Measurements from ENCODE around the gene SKAP2. TPM values are rescaled to one million over a fixed set of nuclear protein-coding genes. Genes with fewer than 3 reads are reported as not detected.

The SKAP2 gene
- polyA plus RNA-seq, 4 donors = 23.6 to 33.2 (median 31.3) TPM

DNA sequence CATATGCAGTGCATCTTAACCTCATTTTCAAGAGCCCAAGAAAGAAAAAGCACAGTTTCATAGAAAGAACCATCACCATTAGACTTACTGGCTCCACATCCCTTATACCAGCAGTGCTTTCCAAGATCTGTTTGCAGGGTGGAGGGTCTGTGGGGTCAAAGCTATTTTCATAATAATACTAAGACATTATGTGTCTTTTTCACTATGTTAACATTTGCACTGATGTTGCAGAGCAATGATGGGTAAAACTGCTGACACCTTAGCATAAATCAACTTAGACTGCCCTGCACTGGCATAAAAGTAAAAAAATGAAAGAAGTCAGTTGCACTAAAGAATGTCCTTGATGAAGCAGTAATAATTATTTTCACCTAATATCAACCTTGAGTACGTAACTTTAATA is 166.2 kb downstream of the SKAP2 start:
- DNase-seq (ENCODE audit: low read depth in 4 of 4, low spot score in 3 of 4) = no peak

DNA sequence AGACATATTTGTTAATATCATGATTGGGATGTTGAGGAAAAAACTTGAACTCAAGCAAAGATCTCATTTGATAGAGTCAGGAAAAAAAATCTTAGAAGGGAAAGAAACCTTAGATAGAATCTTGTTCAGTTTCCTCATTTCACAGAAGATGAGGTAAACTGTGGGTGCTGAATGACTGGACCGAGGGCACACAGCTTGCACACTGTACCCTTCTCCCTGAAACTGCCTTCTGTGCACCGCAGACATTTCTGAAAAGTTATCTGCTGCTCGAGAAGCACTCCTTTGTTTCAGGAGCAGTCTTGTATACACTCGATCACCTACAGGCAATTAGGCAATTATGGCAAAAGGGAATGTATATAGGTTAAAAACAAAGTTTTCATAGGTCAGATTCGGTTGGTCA is 167.4 kb downstream of the SKAP2 start:
- DNase-seq (ENCODE audit: low read depth in 4 of 4, low spot score in 3 of 4) = no peak

DNA sequence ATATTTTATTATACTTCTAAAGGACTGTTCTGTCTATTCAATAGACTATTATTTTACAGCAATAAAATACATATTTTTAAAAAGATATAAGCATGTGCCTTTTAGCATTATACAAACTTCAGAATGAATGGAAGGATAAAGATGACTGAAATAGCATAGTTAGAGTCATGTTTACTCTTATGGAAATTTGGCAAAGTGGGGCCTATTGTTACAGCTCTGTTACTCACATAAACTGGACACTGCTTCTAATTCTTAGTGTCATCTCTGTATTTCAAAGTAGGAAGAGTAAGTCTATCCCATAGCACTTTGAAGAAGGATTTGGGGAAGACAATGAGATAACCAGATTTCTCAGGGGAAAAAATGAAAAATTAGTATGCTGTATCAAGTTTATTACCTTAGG is 168.2 kb downstream of the SKAP2 start:
- DNase-seq (ENCODE audit: low read depth in 4 of 4, low spot score in 3 of 4) = no peak

DNA sequence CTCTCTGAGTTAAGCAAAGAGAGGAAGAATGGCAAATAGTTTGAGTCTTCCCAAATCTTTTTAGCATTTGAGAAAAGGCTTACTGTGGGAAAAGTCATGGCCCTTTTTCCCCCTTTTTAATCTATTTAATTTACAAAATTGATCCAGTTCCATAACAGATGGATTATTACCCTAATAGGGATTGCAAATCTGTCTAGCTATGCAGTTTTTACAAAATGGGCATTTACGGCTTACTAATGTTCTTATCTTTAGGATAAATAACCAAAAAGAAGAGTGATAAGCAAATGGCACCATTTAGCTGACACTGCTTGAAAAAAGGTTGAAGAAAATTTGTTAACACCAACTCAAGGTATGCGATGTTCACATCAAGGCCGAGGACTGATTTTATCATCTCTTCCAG is 169.7 kb downstream of the SKAP2 start:
- DNase-seq (ENCODE audit: low read depth in 4 of 4, low spot score in 3 of 4) = no peak

DNA sequence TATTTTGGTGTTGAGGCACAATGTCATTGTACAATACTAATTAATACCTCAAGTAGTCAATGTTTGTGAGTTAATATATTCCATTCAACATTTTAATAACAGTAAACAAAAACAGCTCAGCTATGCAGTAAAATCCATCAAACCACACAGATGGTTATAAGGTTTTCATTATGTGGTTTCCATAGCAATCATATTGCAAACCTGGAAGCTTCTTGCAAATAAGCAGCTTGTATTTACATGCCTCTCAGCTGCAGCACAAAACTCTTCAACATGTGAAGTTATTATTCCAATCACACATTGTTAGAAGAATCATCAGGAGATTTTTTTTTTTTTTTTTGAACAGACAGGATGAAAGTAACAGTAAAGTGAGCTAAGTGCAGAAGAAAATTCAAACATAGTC is 170.2 kb downstream of the SKAP2 start:
- DNase-seq (ENCODE audit: low read depth in 4 of 4, low spot score in 3 of 4) = no peak

DNA sequence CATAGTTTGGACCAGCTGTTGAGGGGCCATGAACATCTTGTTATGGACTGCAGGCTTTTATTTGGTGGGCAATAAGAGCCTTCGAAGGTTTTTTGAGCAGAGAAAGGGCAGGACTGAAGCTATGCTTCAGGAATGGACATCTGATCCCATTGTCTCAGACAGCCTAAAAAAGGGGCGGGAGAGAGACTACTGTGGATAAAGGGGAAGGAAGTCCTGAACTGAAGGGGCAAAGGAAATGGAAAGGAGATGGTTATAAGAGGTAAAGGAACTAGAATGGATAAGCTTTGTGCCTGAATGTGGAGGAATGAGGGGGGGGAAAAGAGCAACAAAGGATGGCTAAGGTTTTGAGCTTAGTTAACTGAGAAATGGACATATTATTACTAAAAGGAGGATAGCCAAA is 172.5 kb downstream of the SKAP2 start:
- no peak for DNase-seq (ENCODE audit: low read depth in 4 of 4, low spot score in 3 of 4)

DNA sequence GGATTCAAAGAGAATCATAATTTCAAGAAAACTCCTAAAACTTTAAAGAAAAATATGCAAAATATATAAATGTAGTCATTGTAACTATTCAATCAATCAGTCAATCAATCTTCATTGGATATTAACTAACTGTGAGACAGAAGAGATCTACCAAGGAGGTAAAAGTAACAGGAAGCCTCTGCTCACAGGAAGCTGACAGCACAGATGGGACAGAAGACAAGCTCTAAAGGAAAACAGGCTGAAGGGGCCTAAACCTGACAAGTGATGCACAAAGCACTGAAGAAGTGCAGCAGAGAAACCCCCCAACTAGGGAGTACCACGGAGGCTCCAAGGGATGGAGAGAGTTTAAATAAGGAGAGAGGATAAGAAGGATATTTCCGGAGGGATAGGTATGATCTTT is 173.0 kb downstream of the SKAP2 start:
- no peak for DNase-seq (ENCODE audit: low read depth in 4 of 4, low spot score in 3 of 4)

DNA sequence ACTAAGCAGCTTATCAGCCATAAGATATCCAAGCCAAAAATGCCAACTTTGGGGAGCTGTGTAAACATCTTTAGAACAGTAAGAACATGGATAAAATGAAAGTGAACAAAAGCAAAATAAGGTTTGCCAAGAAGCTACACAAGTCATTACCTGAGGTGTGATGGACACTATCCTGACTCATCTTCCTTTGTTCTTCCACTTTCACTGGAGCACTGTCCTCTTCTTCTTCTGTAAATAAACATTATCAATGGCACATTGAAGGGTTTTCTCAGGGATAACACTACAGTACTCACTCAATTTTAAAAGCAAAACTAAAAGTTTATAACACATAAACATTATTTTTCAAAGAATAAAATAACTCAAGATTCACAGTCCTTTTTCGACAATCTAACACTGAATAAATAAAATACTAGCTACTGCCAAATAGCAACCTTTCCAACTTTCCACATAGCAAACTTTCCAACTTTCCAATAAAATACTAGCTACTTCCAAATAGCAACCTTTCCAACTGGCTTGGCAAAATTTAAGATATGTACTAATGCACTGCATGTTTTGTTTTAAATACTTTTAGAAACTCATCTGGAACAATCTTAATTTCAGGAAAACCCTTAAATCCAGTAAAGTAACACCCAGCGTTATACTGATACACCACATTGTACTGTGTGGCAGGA is 174.1 kb downstream of the SKAP2 start:
- no peak for DNase-seq (ENCODE audit: low read depth in 4 of 4, low spot score in 3 of 4)

DNA sequence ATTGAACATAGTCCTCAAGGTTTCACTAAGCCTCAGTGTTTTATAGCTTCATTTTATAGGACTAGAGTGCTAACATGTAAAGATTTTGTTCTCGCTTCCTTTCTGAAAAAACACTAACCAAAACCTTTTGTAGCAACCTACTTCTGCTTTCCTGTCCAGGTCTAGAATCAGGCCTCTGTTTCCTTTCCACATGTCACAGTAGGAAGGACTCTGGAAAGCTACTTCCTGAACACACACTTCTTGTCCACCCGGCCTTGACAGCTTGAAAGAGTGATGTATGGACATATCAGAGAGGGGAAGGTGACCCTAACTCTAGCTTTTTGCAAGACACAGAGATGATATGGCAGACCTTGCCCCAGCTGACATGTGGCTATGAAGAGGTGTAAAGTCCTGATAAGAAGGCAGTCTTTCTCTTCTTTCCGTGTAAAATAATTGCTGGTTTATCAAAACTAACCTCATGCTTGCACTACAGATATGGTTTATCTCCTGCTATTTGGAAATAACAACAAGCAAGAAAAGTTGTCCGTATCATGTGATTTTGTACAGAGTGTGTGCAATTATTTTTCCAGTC is 175.4 kb downstream of the SKAP2 start:
- DNase-seq (ENCODE audit: low read depth in 4 of 4, low spot score in 3 of 4) = no peak

DNA sequence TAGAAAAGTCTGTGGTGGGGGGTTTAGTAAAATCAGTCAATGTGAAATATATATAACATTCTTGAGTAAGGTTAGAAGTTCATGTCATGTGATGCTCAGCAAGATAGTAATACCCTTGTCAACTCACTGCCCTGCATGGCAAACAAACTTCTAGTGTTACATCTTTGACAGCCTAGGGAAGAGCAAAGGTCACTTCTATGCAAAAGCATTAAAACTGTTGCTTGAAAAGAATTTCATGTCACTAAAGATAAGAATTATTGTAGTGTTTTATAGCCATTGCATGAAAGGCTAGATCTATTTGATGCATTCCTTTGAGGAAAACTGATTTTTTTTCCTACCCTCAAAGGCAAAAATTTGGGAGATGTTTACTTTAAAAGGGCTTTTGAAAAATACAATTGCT is 176.0 kb downstream of the SKAP2 start:
- DNase-seq (ENCODE audit: low read depth in 4 of 4, low spot score in 3 of 4) = no peak

DNA sequence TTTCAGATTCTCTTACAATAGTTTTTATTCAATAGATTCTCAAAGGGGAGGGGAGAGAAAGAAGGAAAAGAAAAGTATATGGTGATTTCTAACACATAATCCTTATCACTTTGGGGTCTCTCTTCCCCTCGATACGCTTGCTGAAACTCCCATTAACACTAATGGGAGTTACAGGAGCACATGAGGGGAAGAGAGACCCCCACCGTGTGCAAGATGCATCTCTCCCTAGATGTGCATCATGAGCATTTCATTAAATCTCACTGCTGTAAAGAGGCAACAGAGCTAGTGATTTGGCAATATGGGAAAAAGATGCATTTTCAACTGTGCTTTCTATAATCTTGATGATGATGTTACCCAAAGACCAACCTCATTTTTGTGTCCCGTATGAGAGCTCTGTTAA is 177.4 kb downstream of the SKAP2 start:
- DNase-seq (ENCODE audit: low read depth in 4 of 4, low spot score in 3 of 4) = no peak

DNA sequence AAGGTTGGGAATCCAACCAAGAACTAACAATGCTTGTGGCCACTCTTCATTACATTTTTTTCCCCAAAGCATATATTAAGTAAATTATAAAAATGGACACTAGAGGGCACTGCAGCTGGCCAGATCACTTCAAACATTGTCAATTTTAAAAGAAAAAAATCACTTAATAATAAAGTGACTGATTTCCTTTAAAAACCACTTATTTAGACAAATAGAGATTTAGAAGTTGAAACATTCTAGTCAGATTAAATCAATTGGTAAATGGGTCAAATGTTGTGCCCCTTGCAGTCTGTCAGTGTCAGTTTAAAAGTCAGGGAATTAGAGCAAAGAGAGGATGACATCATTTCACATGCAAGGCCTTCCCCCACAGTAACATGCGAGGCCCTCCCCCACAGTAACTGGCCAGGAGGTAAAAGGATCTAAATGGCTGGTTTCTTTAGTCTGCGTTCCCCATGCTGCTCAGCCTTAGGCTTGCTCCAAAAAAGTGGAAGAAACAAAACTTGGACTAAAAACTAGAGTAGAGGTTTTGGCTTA is 177.9 kb downstream of the SKAP2 start:
- DNase-seq (ENCODE audit: low read depth in 4 of 4, low spot score in 3 of 4) = peak in 2 of 4 donors; percentile 44 to 53

DNA sequence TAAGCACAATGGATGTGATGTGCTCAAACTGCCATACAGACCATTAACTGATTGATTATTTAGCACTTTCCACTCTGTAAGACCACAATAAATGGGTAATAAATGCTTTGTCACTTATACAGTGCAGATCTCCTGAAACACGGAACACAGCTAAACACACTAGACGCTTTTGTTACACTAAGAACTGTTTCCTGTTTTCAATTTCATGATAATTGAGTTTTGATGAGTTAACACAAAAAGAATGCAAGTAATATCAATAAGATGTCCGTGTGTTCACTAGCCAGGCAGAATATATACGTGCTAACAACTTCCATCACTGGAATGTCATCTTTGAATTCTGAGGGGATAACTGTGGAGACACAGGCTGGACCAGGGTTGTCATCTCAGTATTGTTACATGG is 178.8 kb downstream of the SKAP2 start:
- no peak for DNase-seq (ENCODE audit: low read depth in 4 of 4, low spot score in 3 of 4)

DNA sequence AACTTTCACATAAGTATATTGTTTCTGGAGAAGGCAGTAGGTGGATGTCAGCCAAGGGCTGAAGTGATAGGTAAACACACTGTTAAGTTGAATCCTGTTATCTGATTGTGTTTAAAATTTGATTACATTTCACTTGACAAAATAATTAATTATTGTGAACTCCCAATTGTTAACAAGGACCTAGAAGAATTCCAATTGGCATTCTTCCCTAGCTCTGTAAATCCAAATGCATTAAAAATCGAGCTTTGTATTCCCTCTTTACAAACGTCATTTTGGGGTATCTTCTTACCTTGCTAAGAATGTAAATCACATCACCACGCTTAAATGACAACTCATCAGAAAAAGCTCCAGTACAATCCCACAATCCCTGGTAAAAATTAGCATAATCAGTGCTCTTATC is 179.9 kb downstream of the SKAP2 start:
- DNase-seq (ENCODE audit: low read depth in 4 of 4, low spot score in 3 of 4) = no peak

DNA sequence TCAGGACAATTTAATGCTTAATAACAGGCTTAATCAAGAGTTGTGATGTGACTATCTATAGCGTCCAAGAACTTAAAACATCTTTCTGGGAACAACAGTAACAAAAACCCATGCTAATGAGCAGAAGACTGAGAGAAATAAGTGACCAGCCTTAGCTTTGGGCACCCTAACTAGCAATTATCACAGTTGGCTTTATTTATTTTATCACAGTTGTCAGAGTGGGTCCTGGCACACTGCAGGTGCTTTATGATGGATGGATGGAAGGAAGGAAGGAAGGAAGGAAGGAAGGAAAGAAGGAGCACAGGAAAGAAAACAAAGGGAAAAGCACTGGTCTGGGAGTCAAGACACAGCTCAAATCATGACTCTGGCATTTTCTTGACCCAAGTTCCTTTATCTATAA is 181.1 kb downstream of the SKAP2 start:
- DNase-seq (ENCODE audit: low read depth in 4 of 4, low spot score in 3 of 4) = no peak

DNA sequence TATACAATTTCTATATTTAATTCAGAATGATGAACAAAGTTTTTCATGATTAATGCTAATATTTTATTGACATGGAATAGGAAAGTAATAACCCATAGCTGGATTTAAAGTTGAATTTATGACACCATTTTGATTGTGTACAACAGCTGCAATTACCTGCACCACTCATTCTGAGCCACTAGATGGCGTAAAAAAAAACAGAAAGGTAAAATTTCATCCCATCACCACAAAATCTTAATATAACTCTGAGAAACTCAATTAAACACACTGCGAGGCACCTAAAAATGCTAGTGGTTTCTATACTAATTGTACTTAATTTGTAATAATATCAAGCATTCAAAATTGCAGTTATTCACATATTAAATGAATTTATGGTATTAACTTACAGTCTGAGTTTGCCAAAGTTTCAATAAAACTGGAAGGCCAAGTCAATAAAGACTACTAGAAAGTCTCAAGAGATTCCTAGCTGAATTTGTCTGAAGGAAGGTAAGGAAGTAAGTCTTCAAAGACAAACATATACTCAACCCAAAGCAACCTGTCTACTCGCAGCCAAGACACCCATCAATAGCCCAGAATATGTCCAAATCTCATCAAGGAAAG is 182.5 kb downstream of the SKAP2 start:
- no peak for DNase-seq (ENCODE audit: low read depth in 4 of 4, low spot score in 3 of 4)

DNA sequence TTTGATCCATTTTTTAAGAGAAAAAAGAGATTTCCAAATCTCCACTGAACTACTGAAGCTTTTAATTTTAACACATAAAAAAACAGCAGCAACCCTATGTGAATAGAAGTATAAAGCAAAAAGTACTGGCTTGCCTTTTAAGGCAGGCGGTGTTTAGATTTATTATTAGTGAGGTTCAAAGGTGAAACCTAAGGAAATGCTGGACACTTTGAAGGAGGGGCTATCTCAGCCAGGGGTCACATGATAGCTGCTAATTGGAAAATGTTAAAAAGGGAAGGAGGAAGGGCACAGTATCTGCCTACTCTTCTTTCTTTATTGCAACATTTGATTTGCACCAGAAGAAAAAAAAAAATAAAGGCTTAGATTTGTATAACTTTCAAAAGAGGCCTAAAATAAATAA is 183.8 kb downstream of the SKAP2 start:
- no peak for DNase-seq (ENCODE audit: low read depth in 4 of 4, low spot score in 3 of 4)

DNA sequence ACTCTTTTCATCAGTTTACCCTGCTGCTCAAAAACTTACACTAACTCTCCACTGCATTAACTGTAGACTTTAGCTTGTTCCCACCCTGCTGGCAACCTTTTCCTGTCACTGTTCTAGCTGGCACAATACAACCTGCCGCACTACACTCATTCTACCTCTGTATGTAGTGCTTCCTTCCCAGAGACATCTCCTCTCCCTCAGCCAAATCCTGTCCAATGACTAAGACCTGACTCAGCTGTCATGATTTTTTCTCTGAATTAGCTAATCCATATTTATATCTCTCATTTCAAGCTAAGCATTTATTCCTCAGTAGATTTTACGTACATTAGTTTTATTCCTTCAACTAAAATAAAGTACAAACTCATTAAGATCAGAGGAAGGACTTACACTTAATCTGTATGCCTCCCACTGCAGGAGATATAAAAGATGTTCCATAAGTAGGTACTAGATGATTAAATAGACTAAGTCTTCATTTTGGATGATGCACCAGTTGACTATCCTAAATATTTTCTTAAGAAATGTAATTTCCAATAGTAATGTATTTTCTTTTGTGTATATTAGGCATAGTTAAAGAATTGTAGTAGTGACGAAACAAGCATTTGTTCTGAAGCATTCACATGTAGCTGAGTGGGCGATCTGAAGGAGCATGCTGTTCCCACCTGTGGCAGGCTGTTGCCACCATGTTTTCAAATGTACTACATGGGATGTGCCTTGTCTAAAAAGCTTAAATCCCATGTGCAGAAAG is 189.1 kb downstream of the SKAP2 start:
- no peak for DNase-seq (ENCODE audit: low read depth in 4 of 4, low spot score in 3 of 4)

DNA sequence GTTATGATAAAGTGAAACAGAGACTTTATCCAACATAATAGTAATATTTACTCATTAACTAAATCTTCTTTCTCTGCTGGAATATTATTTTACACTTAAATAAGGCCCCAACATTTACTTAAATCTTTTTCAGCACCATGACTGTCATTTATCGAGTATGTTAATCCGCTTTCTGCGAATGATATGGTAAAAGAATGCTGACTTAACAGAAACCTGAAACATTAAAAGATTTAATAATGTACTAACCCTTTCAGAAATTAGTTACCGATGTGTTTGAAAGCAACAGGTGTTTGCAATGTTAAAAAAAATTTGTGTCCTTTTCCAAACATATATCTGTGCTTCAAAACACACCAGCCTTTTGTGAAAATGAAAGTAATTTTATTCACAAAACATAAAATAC is 190.5 kb downstream of the SKAP2 start:
- no peak for DNase-seq (ENCODE audit: low read depth in 4 of 4, low spot score in 3 of 4)

DNA sequence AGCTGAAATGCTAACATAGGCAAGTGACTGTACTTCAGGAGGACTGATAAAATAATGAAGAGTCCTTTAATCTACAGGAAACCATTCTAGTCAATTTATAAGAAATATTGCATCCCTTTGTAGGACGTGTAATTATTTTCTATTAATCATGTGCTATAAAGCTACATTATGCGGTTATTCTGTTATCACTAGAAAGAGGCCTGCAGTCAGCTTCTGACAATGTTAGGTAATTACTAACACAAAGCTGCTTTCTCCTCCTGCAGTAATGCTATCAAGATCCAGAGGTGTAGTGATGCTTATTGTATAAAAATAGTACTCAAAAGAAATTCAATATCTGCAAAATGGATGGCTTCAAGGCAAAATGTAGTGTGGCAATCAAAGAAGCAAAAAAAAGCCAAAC is 191.1 kb downstream of the SKAP2 start:
- DNase-seq (ENCODE audit: low read depth in 4 of 4, low spot score in 3 of 4) = no peak

DNA sequence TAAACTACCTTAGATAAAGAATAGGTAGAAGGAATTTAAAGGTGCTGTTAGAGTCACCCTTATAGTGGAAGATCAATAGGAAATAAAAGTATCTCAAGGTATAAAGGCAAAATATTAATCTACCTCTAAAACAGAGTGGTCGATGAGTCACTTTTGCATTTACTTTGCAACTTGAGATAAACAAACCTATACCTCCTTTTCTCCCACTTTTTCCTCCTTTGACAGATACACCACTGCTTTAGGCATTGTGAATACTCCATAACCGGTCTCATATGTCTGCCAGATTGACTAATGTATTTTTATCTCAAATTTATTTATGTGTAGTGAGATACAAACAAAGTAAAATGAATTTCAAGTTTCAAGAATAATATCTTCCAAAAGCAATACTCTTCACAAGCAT is 193.5 kb downstream of the SKAP2 start:
- DNase-seq (ENCODE audit: low read depth in 4 of 4, low spot score in 3 of 4) = no peak

DNA sequence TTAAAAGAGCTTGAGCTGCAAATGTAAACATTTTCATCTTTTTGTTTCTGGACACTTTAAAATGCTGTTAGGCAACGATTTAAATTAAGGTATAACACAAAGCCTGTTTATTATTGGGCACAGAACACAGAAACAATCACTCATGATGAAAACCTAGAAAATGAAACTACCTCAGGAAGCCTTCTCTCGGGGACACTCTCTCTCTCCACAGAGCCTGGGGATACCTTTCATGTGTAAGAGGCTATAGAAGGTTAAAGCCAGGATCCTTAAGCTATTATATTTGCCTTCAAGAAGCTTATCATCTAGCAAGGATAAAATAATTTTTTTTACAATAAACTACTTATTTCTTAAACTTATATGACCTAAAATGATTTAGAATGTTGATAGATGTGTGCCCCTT is 194.1 kb downstream of the SKAP2 start:
- DNase-seq (ENCODE audit: low read depth in 4 of 4, low spot score in 3 of 4) = no peak
